H54 (cell line): Measurements from ENCODE around the gene OR4X1.
"Not testable (repeated sequence)": the region's sequence is repeated elsewhere in the genome, so short reads cannot be mapped to it uniquely, and the experiment has no call there.

Source experiments
- DNase-seq: peaks from one replicate; pipeline ENCODE4 v3.0.0; 2011; ENCODE audit warnings: low spot score, mixed read lengths; ENCODE audit not compliant: insufficient read length
- FAIRE-seq: peaks from 3 replicates; lab custom pipeline; 2011; peaks lifted over from hg19 to GRCh38; lab: Jason Lieb, UNC
- POLR2A ChIP-seq: IDR thresholded peaks from 2 replicates; pipeline ENCODE4 v1.6.1; 2011; ENCODE audit warnings: low read depth, mild to moderate bottlenecking, low read length

OR4X1 gene

GRCh38 chr11:48263423-48263911 lies at the start of gene OR4X1:
Gene OR4X1 (plus strand): TSS chr11:48263861. CDS start chr11:48263861, 0 bp downstream.
- no peak for TF ChIP-seq POLR2A
- DNase-seq (no peak), FAIRE-seq (no peak)

GRCh38 chr11:48216510-48216909 lies 47.2 kb upstream of the OR4X1 start, which contains the start of gene OR4B1:
Gene OR4B1 (plus strand): TSS chr11:48216810. CDS start chr11:48216810, 0 bp downstream.
- FAIRE-seq, result no peak
- TF ChIP-seq POLR2A, result no peak

GRCh38 chr11:48228761-48229160 lies 34.9 kb upstream of the OR4X1 start:
- DNase-seq, result no peak
- no peak for FAIRE-seq
- TF ChIP-seq POLR2A, result no peak

More at GRCh38 chr11:48216510-48216909, 47.2 kb upstream of the OR4X1 start, which contains the start of gene OR4B1:
- DNase-seq, result no peak

GRCh38 chr11:48230057-48230456 lies 33.6 kb upstream of the OR4X1 start:
- not testable (repeated sequence) for FAIRE-seq, DNase-seq

- no peak for TF ChIP-seq POLR2A
- DNase-seq, result no peak
- FAIRE-seq, result no peak
Observed at GRCh38 chr11:48237727-48238126, 25.9 kb upstream of the OR4X1 start.

- DNase-seq, result no peak
- no peak for TF ChIP-seq POLR2A
- FAIRE-seq, result no peak
Observed at GRCh38 chr11:48242501-48242900, 21.2 kb upstream of the OR4X1 start.

- no peak for TF ChIP-seq POLR2A
- no peak for DNase-seq
- no peak for FAIRE-seq
Observed at GRCh38 chr11:48244804-48245203, 18.9 kb upstream of the OR4X1 start, which contains the start of gene OR4X2. Gene OR4X2 (plus strand): TSS chr11:48245104. CDS start chr11:48245104, 0 bp downstream.

- no peak for TF ChIP-seq POLR2A
- no peak for FAIRE-seq
- DNase-seq, result no peak
Observed at GRCh38 chr11:48248902-48249301, 14.8 kb upstream of the OR4X1 start.

GRCh38 chr11:48261600-48261999 lies 2.1 kb upstream of the OR4X1 start:
- DNase-seq (no peak), FAIRE-seq (no peak)
- no peak for TF ChIP-seq POLR2A

GRCh38 chr11:48270621-48271020 lies 7.0 kb downstream of the OR4X1 start:
- no peak for TF ChIP-seq POLR2A
- DNase-seq (no peak), FAIRE-seq (no peak)

- FAIRE-seq, result no peak
- TF ChIP-seq POLR2A, result no peak
- no peak for DNase-seq
Observed at GRCh38 chr11:48272606-48273005, 8.9 kb downstream of the OR4X1 start.

- TF ChIP-seq POLR2A, result no peak
- DNase-seq, result no peak
- no peak for FAIRE-seq
Observed at GRCh38 chr11:48305923-48306322, 42.3 kb downstream of the OR4X1 start, which contains the start of gene OR4S1. Gene OR4S1 (plus strand): TSS chr11:48306223. CDS start chr11:48306223, 0 bp downstream.

- peak; percentile 31 for DNase-seq
- peak; percentile 96 for FAIRE-seq
- TF ChIP-seq POLR2A, result no peak
Observed at GRCh38 chr11:48307760-48308386, 44.2 kb downstream of the OR4X1 start.

- FAIRE-seq, result not testable (repeated sequence)
Observed at GRCh38 chr11:48313590-48313989, 49.9 kb downstream of the OR4X1 start.

More at GRCh38 chr11:48313590-48313989, 49.9 kb downstream of the OR4X1 start:
- DNase-seq, result not testable (repeated sequence)
